Activated CD4-positive, alpha-beta T cell treated with anti-CD3 and anti-CD28 coated beads for 24 hours (primary cell): Measurements from ENCODE around the gene H3-3A.

ENCODE experiments used
- DNase-seq, 2 donors: peaks; one replicate each; pipeline ENCODE4 v3.0.0-alpha.2; 2020; ENCODE audit warnings: low read depth in 2 of 2

H3-3A gene

GRCh38 chr1:226111098-226111882, 48.8 kb downstream of the H3-3A start:
- DNase-seq, result no peak

GRCh38 chr1:226111883-226112261, 49.4 kb downstream of the H3-3A start:
- no peak for DNase-seq

- DNase-seq, result no peak
These were observed 50.1 kb downstream of the H3-3A start for GRCh38 chr1:226112626-226113025.

GRCh38 chr1:226116673-226117072, 54.2 kb downstream of the H3-3A start:
- DNase-seq, result no peak

- DNase-seq, result no peak
These were observed 54.8 kb downstream of the H3-3A start for GRCh38 chr1:226117330-226117729.

- no peak for DNase-seq
These were observed 55.8 kb downstream of the H3-3A start for GRCh38 chr1:226118357-226118756.

- DNase-seq, result no peak
These were observed 56.7 kb downstream of the H3-3A start for GRCh38 chr1:226119169-226119568.

GRCh38 chr1:226120398-226120797, 57.9 kb downstream of the H3-3A start:
- DNase-seq, result no peak

- DNase-seq, result no peak
These were observed 58.6 kb downstream of the H3-3A start for GRCh38 chr1:226121049-226121586.
